ENCODE data around the gene SV2B. TPM values are rescaled to one million over a fixed set of nuclear protein-coding genes. Genes with fewer than 3 reads are reported as not detected.
A peak's percentile ranks its signal among the peaks of the same experiment; 100 is the strongest.
"Not testable (repeated sequence)": the region's sequence is repeated elsewhere in the genome, so short reads cannot be mapped to it uniquely, and the experiment has no call there.

The SV2B gene
- total and polyA plus RNA-seq, 9 of the 15 experiments (the other 6 are each of a cell fraction or from before 2014, with no cell fraction given), result 0.01 to 0.25 (median 0.11) TPM

DNA sequence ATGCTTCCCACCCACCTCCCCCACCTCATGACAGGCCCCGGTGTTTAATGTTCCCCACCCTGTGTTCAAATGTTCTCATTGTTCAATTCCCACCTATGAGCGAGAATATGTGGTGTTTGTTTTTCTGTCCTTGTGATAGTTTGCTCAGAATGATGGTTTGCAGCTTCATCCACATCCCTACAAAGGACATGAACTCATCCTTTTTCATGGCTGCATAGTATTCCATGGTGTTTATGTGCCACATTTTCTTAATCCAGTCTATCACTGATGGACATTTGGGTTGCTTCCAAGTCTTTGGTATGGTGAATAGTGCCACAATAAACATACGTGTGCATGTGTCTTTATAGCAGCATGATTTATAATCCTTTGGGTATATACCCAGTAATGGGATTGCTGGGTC lies 244.9 kb downstream of the SV2B start:
- H3K36me3 ChIP-seq (ENCODE audit: control insufficient read depth, insufficient read depth, low read length); H3K27me3 ChIP-seq (ENCODE audit: control insufficient read depth in 2 of 2, insufficient read depth in 2 of 2, low read length in 2 of 2); H2AFZ ChIP-seq (ENCODE audit: low read depth, low read length); H3K4me2 ChIP-seq (ENCODE audit: insufficient read depth, low read length); CTCF ChIA-PET (ENCODE audit: low intra/inter-chr PET ratio); BruUV-seq (replicated peaks); H3K9me3 ChIP-seq (replicated peaks; ENCODE audit: control insufficient read depth, insufficient read depth, low read depth, low read length); H3K9me1 ChIP-seq (ENCODE audit: control insufficient read depth, insufficient read depth, low read length); POLR2A ChIA-PET; H3K4me1 ChIP-seq (replicated peaks in 1 of 2; ENCODE audit: control insufficient read depth in 2 of 2, insufficient read depth in 2 of 2, low read length in 2 of 2); H3K4me3 ChIP-seq; H3K27ac ChIP-seq (ENCODE audit: extremely low read depth, low read depth, low read length); H3K79me2 ChIP-seq (ENCODE audit: control insufficient read depth, insufficient read depth, low read length); FAIRE-seq; intact Hi-C loops (cut with micrococcal nuclease); in situ Hi-C loops (cut with MboI); ATAC-seq; DNase-seq (ENCODE audit: extremely low read depth in 1 of 4, low spot score in 3 of 4); H3K9ac ChIP-seq (ENCODE audit: insufficient read depth in 1 of 2, low read depth in 2 of 2, low read length in 2 of 2); H4K20me1 ChIP-seq (replicated peaks; ENCODE audit: control insufficient read depth, insufficient read depth, low read length): not testable (repeated sequence)
- 10% methylated on average over 3 of the region's 3 CpGs for WGBS (ENCODE audit: insufficient coverage, low coverage, missing lambda C conversion rate)
- TF ChIP-seq RBM25 (IDR thresholded peaks at IDR 0.05; ENCODE audit: low read depth, low read length, severe bottlenecking), result peak; percentile 66
- TF ChIP-seq KDM1A (IDR thresholded peaks at IDR 0.05), result peak in 1 of 2 experiments; percentile 33; a peak in 1 of 4 replicates
- peak; percentile 97 for TF ChIP-seq ZNF146 (CRISPR knock-in tag; IDR thresholded peaks at IDR 0.05; ENCODE audit: unreplicated experiment)

DNA sequence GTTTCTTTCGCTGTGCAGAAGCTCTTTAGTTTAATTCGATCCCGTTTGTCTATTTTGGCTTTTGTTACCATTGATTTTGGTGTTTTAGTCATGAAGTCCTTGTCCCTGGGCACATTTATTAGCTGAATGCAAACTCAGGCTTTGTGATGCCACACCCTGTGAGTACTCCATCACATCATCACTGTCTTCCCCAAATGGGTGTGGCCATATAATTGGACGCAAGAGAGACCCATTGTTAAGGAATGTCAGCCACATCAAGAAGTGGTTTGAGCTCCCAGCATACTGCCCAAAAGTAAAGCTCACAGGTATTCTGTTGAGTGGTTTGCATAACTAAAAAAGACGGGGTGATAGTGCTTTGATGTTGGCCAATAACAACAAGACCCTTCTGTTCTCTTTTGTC lies 245.7 kb downstream of the SV2B start:
- 0% methylated on average over 5 of the region's 5 CpGs for WGBS (ENCODE audit: insufficient coverage, low coverage, missing lambda C conversion rate)
- Histone ChIP-seq H3K79me2 (ENCODE audit: control insufficient read depth, insufficient read depth, low read length) (no peaks in the 10 kb centered on the region), H3K4me2 (ENCODE audit: insufficient read depth, low read length) (no peak overlapping the region), H3K27ac (ENCODE audit: extremely low read depth, low read depth, low read length) (no peak overlapping the region), H3K9me1 (ENCODE audit: control insufficient read depth, insufficient read depth, low read length) (no peaks in the 10 kb centered on the region), H3K36me3 (ENCODE audit: control insufficient read depth, insufficient read depth, low read length) (no peaks in the 10 kb centered on the region), H3K4me1 (replicated peaks in 1 of 2; ENCODE audit: control insufficient read depth in 2 of 2, insufficient read depth in 2 of 2, low read length in 2 of 2) (no peaks in the 10 kb centered on the region), H3K9ac (ENCODE audit: insufficient read depth in 1 of 2, low read depth in 2 of 2, low read length in 2 of 2) (no peak overlapping the region), H3K9me3 (replicated peaks; ENCODE audit: control insufficient read depth, insufficient read depth, low read depth, low read length) (no peaks in the 10 kb centered on the region), H2AFZ (ENCODE audit: low read depth, low read length) (no peak overlapping the region), H3K27me3 (ENCODE audit: control insufficient read depth in 2 of 2, insufficient read depth in 2 of 2, low read length in 2 of 2) (peaks cover 0 to 5% of the 10 kb centered on the region in 2 experiments; a peak in 1 of 5 replicates), H3K4me3 (no peak overlapping the region), H4K20me1 (replicated peaks; ENCODE audit: control insufficient read depth, insufficient read depth, low read length) (no peaks in the 10 kb centered on the region)
- ATAC-seq, result no peak
- ChIA-PET POLR2A (interaction anchor here (0.5 kb wide), 1 partner anchor 10 kb away, joined by 3 read pairs; no protein-coding TSS in a partner anchor), CTCF (ENCODE audit: low intra/inter-chr PET ratio) (no interaction called here)
- BruUV-seq (replicated peaks), result no TSS peak
- intact Hi-C loops (cut with micrococcal nuclease), result no loop called here
- in situ Hi-C loops (cut with MboI), result no loop called here
- TF ChIP-seq E2F3 (CRISPR knock-in tag; IDR thresholded peaks at IDR 0.05), result no peak
- no peak for TF ChIP-seq ZNF584 (CRISPR knock-in tag; IDR thresholded peaks at IDR 0.05; ENCODE audit: low read depth)
- TF ChIP-seq, protein P1, sequence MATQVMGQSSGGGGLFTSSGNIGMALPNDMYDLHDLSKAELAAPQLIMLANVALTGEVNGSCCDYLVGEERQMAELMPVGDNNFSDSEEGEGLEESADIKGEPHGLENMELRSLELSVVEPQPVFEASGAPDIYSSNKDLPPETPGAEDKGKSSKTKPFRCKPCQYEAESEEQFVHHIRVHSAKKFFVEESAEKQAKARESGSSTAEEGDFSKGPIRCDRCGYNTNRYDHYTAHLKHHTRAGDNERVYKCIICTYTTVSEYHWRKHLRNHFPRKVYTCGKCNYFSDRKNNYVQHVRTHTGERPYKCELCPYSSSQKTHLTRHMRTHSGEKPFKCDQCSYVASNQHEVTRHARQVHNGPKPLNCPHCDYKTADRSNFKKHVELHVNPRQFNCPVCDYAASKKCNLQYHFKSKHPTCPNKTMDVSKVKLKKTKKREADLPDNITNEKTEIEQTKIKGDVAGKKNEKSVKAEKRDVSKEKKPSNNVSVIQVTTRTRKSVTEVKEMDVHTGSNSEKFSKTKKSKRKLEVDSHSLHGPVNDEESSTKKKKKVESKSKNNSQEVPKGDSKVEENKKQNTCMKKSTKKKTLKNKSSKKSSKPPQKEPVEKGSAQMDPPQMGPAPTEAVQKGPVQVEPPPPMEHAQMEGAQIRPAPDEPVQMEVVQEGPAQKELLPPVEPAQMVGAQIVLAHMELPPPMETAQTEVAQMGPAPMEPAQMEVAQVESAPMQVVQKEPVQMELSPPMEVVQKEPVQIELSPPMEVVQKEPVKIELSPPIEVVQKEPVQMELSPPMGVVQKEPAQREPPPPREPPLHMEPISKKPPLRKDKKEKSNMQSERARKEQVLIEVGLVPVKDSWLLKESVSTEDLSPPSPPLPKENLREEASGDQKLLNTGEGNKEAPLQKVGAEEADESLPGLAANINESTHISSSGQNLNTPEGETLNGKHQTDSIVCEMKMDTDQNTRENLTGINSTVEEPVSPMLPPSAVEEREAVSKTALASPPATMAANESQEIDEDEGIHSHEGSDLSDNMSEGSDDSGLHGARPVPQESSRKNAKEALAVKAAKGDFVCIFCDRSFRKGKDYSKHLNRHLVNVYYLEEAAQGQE (IDR thresholded peaks at IDR 0.05; ENCODE audit: borderline replicate concordance), result no peak
- TF ChIP-seq, protein P1 (CRISPR knock-in tag; IDR thresholded peaks at IDR 0.05; ENCODE audit: low read depth), result no peak
- no peak for TF ChIP-seq MCM5 (IDR thresholded peaks at IDR 0.05; ENCODE audit: low read depth)
- TF ChIP-seq SRSF1 (IDR thresholded peaks at IDR 0.05; ENCODE audit: low read depth, low read length), result no peak
- no peak for DNase-seq (ENCODE audit: extremely low read depth in 1 of 4, low spot score in 3 of 4)
- no peak for FAIRE-seq

All from K562 (cell line).